NCI-H748 (cell line): Measurements from ENCODE around the gene CAMK2A.

Experiments
- DNase-seq: peaks from one replicate; lab custom pipeline; 2025; ENCODE audit not compliant: unreplicated experiment; lab: John Stamatoyannopoulos, UW

CAMK2A gene

GRCh38 chr5:150214289-150214688 lies 75.3 kb downstream of the CAMK2A start:
- DNase-seq: no peak

GRCh38 chr5:150213530-150213929 lies 76.0 kb downstream of the CAMK2A start:
- no peak for DNase-seq

GRCh38 chr5:150211156-150212030 lies 78.2 kb downstream of the CAMK2A start:
- DNase-seq: no peak

- no peak for DNase-seq
These were observed 78.9 kb downstream of the CAMK2A start for GRCh38 chr5:150210644-150211043.

- no peak for DNase-seq
These were observed 80.4 kb downstream of the CAMK2A start for GRCh38 chr5:150209099-150209635.

- no peak for DNase-seq
These were observed 81.1 kb downstream of the CAMK2A start for GRCh38 chr5:150208187-150209098.

GRCh38 chr5:150206779-150207115 lies 82.8 kb downstream of the CAMK2A start:
- DNase-seq: no peak

- DNase-seq: no peak
These were observed 83.3 kb downstream of the CAMK2A start for GRCh38 chr5:150206098-150206778.

- DNase-seq: no peak
These were observed 85.0 kb downstream of the CAMK2A start for GRCh38 chr5:150204590-150204960.

- DNase-seq: no peak
These were observed 85.6 kb downstream of the CAMK2A start for GRCh38 chr5:150203832-150204589.

- no peak for DNase-seq
These were observed 87.1 kb downstream of the CAMK2A start for GRCh38 chr5:150202501-150202900.

GRCh38 chr5:150197476-150197875 lies 92.1 kb downstream of the CAMK2A start:
- DNase-seq: no peak

GRCh38 chr5:150196986-150197385 lies 92.6 kb downstream of the CAMK2A start:
- no peak for DNase-seq

GRCh38 chr5:150196514-150196913 lies 93.1 kb downstream of the CAMK2A start:
- no peak for DNase-seq

- no peak for DNase-seq
These were observed 93.7 kb downstream of the CAMK2A start for GRCh38 chr5:150195736-150196485.

GRCh38 chr5:150192462-150192861 lies 97.1 kb downstream of the CAMK2A start:
- DNase-seq: peak; percentile 41

- DNase-seq: no peak
These were observed 98.6 kb downstream of the CAMK2A start for GRCh38 chr5:150190987-150191386.

- no peak for DNase-seq
These were observed 99.0 kb downstream of the CAMK2A start for GRCh38 chr5:150190503-150190979.

- peak; percentile 7 for DNase-seq
These were observed 99.7 kb downstream of the CAMK2A start, which contains the start of gene SLC6A7 for GRCh38 chr5:150189728-150190502. TSS of gene SLC6A7 (plus strand) at chr5:150190062. CDS start at chr5:150190328, 266 bp downstream.
